Stimulated activated CD4-positive, alpha-beta T cell treated with anti-CD3 and anti-CD28 coated beads, Interleukin-15, amount 100 ng/mL, for 1 hour (primary cell): ENCODE data around the gene TEKTIP1.
"Not testable (repeated sequence)": the region's sequence is repeated elsewhere in the genome, so short reads cannot be mapped to it uniquely, and the experiment has no call there.

ENCODE experiments used
- DNase-seq, 2 donors: peaks; one replicate each; pipeline ENCODE4 v3.0.0-alpha.2; 2020; ENCODE audit warnings: low read depth in 1 of 2, low spot score in 1 of 2

The TEKTIP1 gene

GRCh38 chr19:3522421-3523360 lies 16.3 kb upstream of the TEKTIP1 start:
- DNase-seq = no peak

- DNase-seq = no peak
Measured at GRCh38 chr19:3523361-3524077, 15.5 kb upstream of the TEKTIP1 start.

GRCh38 chr19:3524078-3524842 lies 14.7 kb upstream of the TEKTIP1 start:
- no peak for DNase-seq

GRCh38 chr19:3524904-3525451 lies 14.0 kb upstream of the TEKTIP1 start:
- no peak for DNase-seq

- DNase-seq = no peak
Measured at GRCh38 chr19:3526507-3527237, 12.3 kb upstream of the TEKTIP1 start.

GRCh38 chr19:3527238-3527910 lies 11.6 kb upstream of the TEKTIP1 start:
- no peak for DNase-seq

GRCh38 chr19:3528080-3528479 lies 10.9 kb upstream of the TEKTIP1 start:
- no peak for DNase-seq

GRCh38 chr19:3528539-3529211 lies 10.3 kb upstream of the TEKTIP1 start:
- no peak for DNase-seq

GRCh38 chr19:3529299-3529698 lies 9.7 kb upstream of the TEKTIP1 start:
- not testable (repeated sequence) for DNase-seq

GRCh38 chr19:3530389-3530788 lies 8.6 kb upstream of the TEKTIP1 start:
- DNase-seq = no peak

GRCh38 chr19:3531716-3532115 lies 7.3 kb upstream of the TEKTIP1 start:
- DNase-seq = no peak

- DNase-seq = no peak
Measured at GRCh38 chr19:3532154-3532786, 6.7 kb upstream of the TEKTIP1 start.

- no peak for DNase-seq
Measured at GRCh38 chr19:3533033-3533432, 5.9 kb upstream of the TEKTIP1 start.

GRCh38 chr19:3533563-3534216 lies 5.3 kb upstream of the TEKTIP1 start:
- DNase-seq = no peak

- no peak for DNase-seq
Measured at GRCh38 chr19:3534375-3535234, 4.4 kb upstream of the TEKTIP1 start.

- DNase-seq = no peak
Measured at GRCh38 chr19:3535235-3535535, 3.8 kb upstream of the TEKTIP1 start.

GRCh38 chr19:3535563-3535965 lies 3.4 kb upstream of the TEKTIP1 start:
- DNase-seq = no peak

GRCh38 chr19:3535981-3536380 lies 3.0 kb upstream of the TEKTIP1 start:
- no peak for DNase-seq
